ENCODE measurements around the gene ZNF805. TPM values are rescaled to one million over a fixed set of nuclear protein-coding genes. Genes with fewer than 3 reads are reported as not detected.
A peak's percentile ranks its signal among the peaks of the same experiment; 100 is the strongest.

The ZNF805 gene
- total RNA-seq, 4 donors from 2014 or later, result 17.4 to 27.8 (median 19.9) TPM

- Histone ChIP-seq H3K27me3 (no peaks in the 10 kb centered on the region), H3K9me3 (no peaks in the 10 kb centered on the region), H3K4me1 (peaks cover 0 to 55% (median 15%) of the 10 kb centered on the region in 3 donors), H3K27ac (peak overlapping the region; percentile 93 to 99 (median 97)), H3K4me3 (peak overlapping the region; percentile 78 to 82), H3K36me3 (peaks cover 0 to 39% of the 10 kb centered on the region in 2 donors)
- no peak for ATAC-seq
- TF ChIP-seq EP300 (IDR thresholded peaks at IDR 0.05), result no peak
- WGBS, 2 donors (ENCODE audit: low coverage in 1 of 2), result 0 to 2% methylated on average over 5 to 6 of the region's 6 CpGs
These were observed 40.5 kb downstream of the ZNF805 start for GRCh38 chr19:57280962-57281400.

- WGBS, 2 donors (ENCODE audit: low coverage in 1 of 2), result 52 to 86% methylated on average over 1 to 2 of the region's 5 CpGs
- Histone ChIP-seq H3K4me1 (peaks cover 0 to 55% (median 15%) of the 10 kb centered on the region in 3 donors), H3K4me3 (peak overlapping the region in 1 of 2 donors; percentile 82)
These were observed 41.7 kb downstream of the ZNF805 start for GRCh38 chr19:57282011-57282643.

GRCh38 chr19:57288373-57288772 lies 47.9 kb downstream of the ZNF805 start:
- Histone ChIP-seq H3K27me3 (no peaks in the 10 kb centered on the region), H3K4me3 (no peak overlapping the region), H3K4me1 (peaks cover 0 to 19% (median 0%) of the 10 kb centered on the region in 3 donors), H3K36me3 (peaks cover 13 to 100% of the 10 kb centered on the region in 2 donors), H3K9me3 (peaks cover 0 to 49% (median 4%) of the 10 kb centered on the region in 3 donors), H3K27ac (no peak overlapping the region)
- ATAC-seq, result no peak
- TF ChIP-seq CTCF (IDR thresholded peaks at IDR 0.05), result no peak
- no peak for TF ChIP-seq POLR2AphosphoS5 (IDR thresholded peaks at IDR 0.05)
- TF ChIP-seq EP300 (IDR thresholded peaks at IDR 0.05), result no peak
- no peak for TF ChIP-seq POLR2A (IDR thresholded peaks at IDR 0.05)
- 82 to 92% methylated on average over 2 to 4 of the region's 4 CpGs for WGBS, 2 donors (ENCODE audit: low coverage in 1 of 2)

More at GRCh38 chr19:57282011-57282643, 41.7 kb downstream of the ZNF805 start:
- H3K36me3 ChIP-seq, result peaks cover 0 to 47% of the 10 kb centered on the region in 2 donors
- no peaks in the 10 kb centered on the region for H3K27me3 ChIP-seq
- peak overlapping the region in 1 of 4 donors; percentile 96 for H3K27ac ChIP-seq
- TF ChIP-seq CTCF (IDR thresholded peaks at IDR 0.05) (no peak), EP300 (IDR thresholded peaks at IDR 0.05) (no peak), POLR2A (IDR thresholded peaks at IDR 0.05) (no peak), POLR2AphosphoS5 (IDR thresholded peaks at IDR 0.05) (no peak)
- no peaks in the 10 kb centered on the region for H3K9me3 ChIP-seq
- no peak for ATAC-seq

- peaks cover 0 to 68% (median 4%) of the 10 kb centered on the region in 3 donors for H3K9me3 ChIP-seq
- TF ChIP-seq POLR2A (IDR thresholded peaks at IDR 0.05) (no peak), POLR2AphosphoS5 (IDR thresholded peaks at IDR 0.05) (no peak), CTCF (IDR thresholded peaks at IDR 0.05) (no peak), EP300 (IDR thresholded peaks at IDR 0.05) (no peak)
- H3K36me3 ChIP-seq, result peaks cover 16 to 100% of the 10 kb centered on the region in 2 donors
- no peak overlapping the region for H3K27ac ChIP-seq
- H3K4me3 ChIP-seq, result no peak overlapping the region
- WGBS, 2 donors (ENCODE audit: low coverage in 1 of 2), result 91 to 95% methylated on average over 5 to 10 of the region's 11 CpGs
- ATAC-seq, result no peak
- no peaks in the 10 kb centered on the region for H3K27me3 ChIP-seq
- no peaks in the 10 kb centered on the region for H3K4me1 ChIP-seq
These were observed 50.5 kb downstream of the ZNF805 start for GRCh38 chr19:57290970-57291369.

- H3K9me3 ChIP-seq, result peaks cover 0 to 72% (median 4%) of the 10 kb centered on the region in 3 donors
- WGBS, 2 donors (ENCODE audit: low coverage in 1 of 2), result 82% methylated on average over 1 of the region's 1 CpG; no CpG with 5 or more reads in 1 of the 2 donors
These were observed 52.1 kb downstream of the ZNF805 start for GRCh38 chr19:57292547-57292946.

More at GRCh38 chr19:57292547-57292946, 52.1 kb downstream of the ZNF805 start:
- Histone ChIP-seq H3K27ac (no peak overlapping the region), H3K4me3 (no peak overlapping the region), H3K36me3 (peaks cover 20 to 94% of the 10 kb centered on the region in 2 donors), H3K27me3 (no peaks in the 10 kb centered on the region), H3K4me1 (no peaks in the 10 kb centered on the region)
- TF ChIP-seq CTCF (IDR thresholded peaks at IDR 0.05) (no peak), POLR2AphosphoS5 (IDR thresholded peaks at IDR 0.05) (no peak), POLR2A (IDR thresholded peaks at IDR 0.05) (no peak), EP300 (IDR thresholded peaks at IDR 0.05) (no peak)
- no peak for ATAC-seq

Measured in gastroesophageal sphincter (tissue), 4 donors.